HG03457 (cell line): ENCODE measurements around the gene SUCLG2.

Experiments
- ATAC-seq: cut with Tn5 transposase; IDR thresholded peaks from one replicate; pipeline ENCODE4 v1.9.1; 2021; ENCODE audit warnings: moderate number of reproducible peaks; ENCODE audit not compliant: unreplicated experiment

SUCLG2 gene

GRCh38 chr3:67654099-67654843 lies at the start of gene SUCLG2:
SUCLG2 (minus strand) TSS chr3:67654612; CDS start chr3:67654586, 26 bp downstream.
- peak; percentile 59 for ATAC-seq

- no peak for ATAC-seq
Measured at GRCh38 chr3:67700596-67700995, 46.2 kb upstream of the SUCLG2 start.

GRCh38 chr3:67699882-67700281 lies 45.5 kb upstream of the SUCLG2 start:
- no peak for ATAC-seq

- no peak for ATAC-seq
Measured at GRCh38 chr3:67692621-67693020, 38.2 kb upstream of the SUCLG2 start.

- ATAC-seq, result no peak
Measured at GRCh38 chr3:67691926-67692325, 37.5 kb upstream of the SUCLG2 start.

- ATAC-seq, result no peak
Measured at GRCh38 chr3:67691207-67691606, 36.8 kb upstream of the SUCLG2 start.

GRCh38 chr3:67689806-67690205 lies 35.4 kb upstream of the SUCLG2 start:
- ATAC-seq, result no peak

- no peak for ATAC-seq
Measured at GRCh38 chr3:67688231-67688630, 33.8 kb upstream of the SUCLG2 start.

GRCh38 chr3:67686069-67686468 lies 31.7 kb upstream of the SUCLG2 start:
- ATAC-seq, result no peak

- peak; percentile 98 for ATAC-seq
Measured at GRCh38 chr3:67685499-67685898, 31.1 kb upstream of the SUCLG2 start.

- no peak for ATAC-seq
Measured at GRCh38 chr3:67684211-67684610, 29.8 kb upstream of the SUCLG2 start.

GRCh38 chr3:67683522-67683921 lies 29.1 kb upstream of the SUCLG2 start:
- no peak for ATAC-seq

- ATAC-seq, result no peak
Measured at GRCh38 chr3:67678665-67679064, 24.3 kb upstream of the SUCLG2 start.

GRCh38 chr3:67674055-67674454 lies 19.6 kb upstream of the SUCLG2 start:
- ATAC-seq, result no peak

- ATAC-seq, result peak; percentile 79
Measured at GRCh38 chr3:67662733-67663132, 8.3 kb upstream of the SUCLG2 start.

GRCh38 chr3:67661089-67661488 lies 6.7 kb upstream of the SUCLG2 start:
- no peak for ATAC-seq

GRCh38 chr3:67657192-67657591 lies 2.8 kb upstream of the SUCLG2 start:
- no peak for ATAC-seq

- no peak for ATAC-seq
Measured at GRCh38 chr3:67656614-67657013, 2.2 kb upstream of the SUCLG2 start.

- ATAC-seq, result peak; percentile 57
Measured at GRCh38 chr3:67655364-67656121, 1.1 kb upstream of the SUCLG2 start.

GRCh38 chr3:67654844-67655177 lies 399 bp upstream of the SUCLG2 start:
- ATAC-seq, result no peak

- ATAC-seq, result peak; percentile 9
Measured at GRCh38 chr3:67653425-67654098, 850 bp downstream of the SUCLG2 start.

- ATAC-seq, result no peak
Measured at GRCh38 chr3:67650084-67650483, 4.3 kb downstream of the SUCLG2 start.
